Measurements from ENCODE around the gene HIP1. TPM values are rescaled to one million over a fixed set of nuclear protein-coding genes. Genes with fewer than 3 reads are reported as not detected.

Gene HIP1
- polyA plus RNA-seq, 3 donors: 4.3 to 14.8 (median 5.3) TPM

GRCh38 chr7:75679060-75679459 is 59.7 kb downstream of the HIP1 start:
- H3K9me3 ChIP-seq (replicated peaks in 1 of 2; ENCODE audit: control insufficient read depth in 1 of 2, insufficient read depth in 1 of 2, low read length in 2 of 2): peaks cover 0 to 10% of the 10 kb centered on the region in 2 donors
- no peaks in the 10 kb centered on the region for H3K4me1 ChIP-seq (ENCODE audit: control insufficient read depth in 1 of 2, insufficient read depth in 2 of 2, low read length in 2 of 2)
- Mint-ChIP-seq H3K27ac (no peak overlapping the region), H3K9me3 (peaks cover 7 to 14% (median 12%) of the 10 kb centered on the region in 7 donors), H3K36me3 (peaks cover 0 to 6% of the 10 kb centered on the region in 2 donors), H3K27me3 (ENCODE audit: low read depth in 3 of 3) (peaks cover 0 to 8% (median 3%) of the 10 kb centered on the region in 3 donors), H3K4me3 (no peak overlapping the region), H3K4me1 (peaks cover 14% of the 10 kb centered on the region)
- no peaks in the 10 kb centered on the region for H3K79me2 ChIP-seq (ENCODE audit: insufficient read depth, low read length)
- DNase-seq: no peak
- TF ChIP-seq CTCF (IDR thresholded peaks at IDR 0.05): no peak
- intact Hi-C loops (cut with micrococcal nuclease): loop anchor here in 1 of 2 donors (10.0 kb wide), 1 partner anchor 66 kb away; no protein-coding TSS in a partner anchor
- no peak overlapping the region for H3K4me3 ChIP-seq (replicated peaks in 1 of 3; ENCODE audit: low read depth in 2 of 3, low read length in 3 of 3)
- 100% methylated on average over 1 of the region's 3 CpGs for WGBS (ENCODE audit: insufficient coverage)
- no peak overlapping the region for H3K4me2 ChIP-seq (replicated peaks; ENCODE audit: extremely low read depth, low read length, poor library complexity, severe bottlenecking)
- H3K27ac ChIP-seq (ENCODE audit: low read depth in 1 of 2, low read length in 2 of 2): no peak overlapping the region
- no peaks in the 10 kb centered on the region for H3K27me3 ChIP-seq (ENCODE audit: control insufficient read depth in 2 of 2, insufficient read depth in 2 of 2, low read length in 2 of 2)
- H3K9ac ChIP-seq (ENCODE audit: insufficient read depth, low read length, poor library complexity, severe bottlenecking): no peak overlapping the region
- H3K36me3 ChIP-seq (replicated peaks in 1 of 2; ENCODE audit: control insufficient read depth in 1 of 2, insufficient read depth in 2 of 2, low read length in 2 of 2): no peaks in the 10 kb centered on the region
- H2AFZ ChIP-seq (ENCODE audit: insufficient read depth, low read depth, low read length, poor library complexity, severe bottlenecking): no peak overlapping the region
- H4K20me1 ChIP-seq (ENCODE audit: insufficient read depth, low read length): no peaks in the 10 kb centered on the region

- peaks cover 0 to 2% (median 0%) of the 10 kb centered on the region in 3 donors for H3K27me3 Mint-ChIP-seq (ENCODE audit: low read depth in 3 of 3)
- peaks cover 27% of the 10 kb centered on the region for H3K4me1 Mint-ChIP-seq
- H3K9me3 Mint-ChIP-seq: peaks cover 0 to 7% (median 3%) of the 10 kb centered on the region in 7 donors
- DNase-seq: no peak
- Histone ChIP-seq H3K9ac (ENCODE audit: insufficient read depth, low read length, poor library complexity, severe bottlenecking) (no peak overlapping the region), H3K79me2 (ENCODE audit: insufficient read depth, low read length) (no peaks in the 10 kb centered on the region), H3K4me3 (replicated peaks in 1 of 3; ENCODE audit: low read depth in 2 of 3, low read length in 3 of 3) (no peak overlapping the region), H3K36me3 (replicated peaks in 1 of 2; ENCODE audit: control insufficient read depth in 1 of 2, insufficient read depth in 2 of 2, low read length in 2 of 2) (no peaks in the 10 kb centered on the region), H3K27me3 (ENCODE audit: control insufficient read depth in 2 of 2, insufficient read depth in 2 of 2, low read length in 2 of 2) (no peaks in the 10 kb centered on the region), H3K4me1 (ENCODE audit: control insufficient read depth in 1 of 2, insufficient read depth in 2 of 2, low read length in 2 of 2) (peaks cover 18 to 20% of the 10 kb centered on the region in 2 donors), H3K4me2 (replicated peaks; ENCODE audit: extremely low read depth, low read length, poor library complexity, severe bottlenecking) (no peak overlapping the region), H4K20me1 (ENCODE audit: insufficient read depth, low read length) (no peaks in the 10 kb centered on the region), H3K9me3 (replicated peaks in 1 of 2; ENCODE audit: control insufficient read depth in 1 of 2, insufficient read depth in 1 of 2, low read length in 2 of 2) (no peaks in the 10 kb centered on the region), H3K27ac (ENCODE audit: low read depth in 1 of 2, low read length in 2 of 2) (no peak overlapping the region), H2AFZ (ENCODE audit: insufficient read depth, low read depth, low read length, poor library complexity, severe bottlenecking) (no peak overlapping the region)
- no peak for TF ChIP-seq CTCF (IDR thresholded peaks at IDR 0.05)
- H3K4me3 Mint-ChIP-seq: no peak overlapping the region
- 67% methylated on average over 3 of the region's 4 CpGs for WGBS (ENCODE audit: insufficient coverage)
- intact Hi-C loops (cut with micrococcal nuclease): no loop called here
- no peaks in the 10 kb centered on the region for H3K36me3 Mint-ChIP-seq
- H3K27ac Mint-ChIP-seq: peak overlapping the region in 2 of 7 donors; percentile 93 to 99
These were observed 69.2 kb downstream of the HIP1 start for GRCh38 chr7:75669579-75669978.
